C4-2B (cell line): ENCODE results near the gene GNB2.

ENCODE experiments used
- ZFX ChIP-seq: fragments of 450-650 bp; IDR thresholded peaks from 2 replicates; pipeline ENCODE4 v1.6.1; 2017
- TF ChIP-seq, protein P1 (sequence below): fragments of 450-650 bp; conservative IDR thresholded peaks from 2 replicates; pipeline ENCODE4 v1.5.1; 2017; ENCODE audit warnings: mild to moderate bottlenecking

DNA sequence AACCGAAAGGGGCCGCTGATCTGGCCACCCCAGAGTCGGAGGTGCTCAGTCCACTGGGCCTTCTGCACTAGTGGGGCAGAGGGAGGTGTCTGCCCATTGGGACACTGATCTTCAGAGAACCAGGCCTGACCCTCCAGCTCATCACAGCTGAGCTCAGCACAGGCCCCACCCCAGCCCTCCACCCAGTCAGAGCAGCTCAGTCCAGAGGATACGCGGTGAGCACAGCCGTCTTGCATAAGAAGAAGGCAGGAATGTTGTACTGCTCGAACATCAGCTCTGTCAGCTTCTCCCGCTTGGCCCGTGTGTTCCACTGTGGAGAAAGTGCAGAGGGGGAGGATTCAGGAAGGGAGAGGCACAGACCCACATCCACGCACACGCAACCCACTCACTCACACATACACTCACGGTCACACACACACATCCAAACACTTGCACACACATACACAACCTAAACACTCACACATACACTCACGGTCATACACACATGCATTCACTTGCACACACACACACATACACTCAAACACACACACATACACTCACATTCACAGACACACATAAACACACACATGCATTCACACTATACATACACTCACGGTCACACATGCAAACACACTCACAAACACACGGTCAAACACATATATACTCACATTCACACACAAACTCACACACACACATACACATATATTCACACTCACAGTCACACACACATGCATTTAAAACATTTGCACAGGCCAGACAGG lies 23.5 kb upstream of the GNB2 start:
- TF ChIP-seq, protein P1, sequence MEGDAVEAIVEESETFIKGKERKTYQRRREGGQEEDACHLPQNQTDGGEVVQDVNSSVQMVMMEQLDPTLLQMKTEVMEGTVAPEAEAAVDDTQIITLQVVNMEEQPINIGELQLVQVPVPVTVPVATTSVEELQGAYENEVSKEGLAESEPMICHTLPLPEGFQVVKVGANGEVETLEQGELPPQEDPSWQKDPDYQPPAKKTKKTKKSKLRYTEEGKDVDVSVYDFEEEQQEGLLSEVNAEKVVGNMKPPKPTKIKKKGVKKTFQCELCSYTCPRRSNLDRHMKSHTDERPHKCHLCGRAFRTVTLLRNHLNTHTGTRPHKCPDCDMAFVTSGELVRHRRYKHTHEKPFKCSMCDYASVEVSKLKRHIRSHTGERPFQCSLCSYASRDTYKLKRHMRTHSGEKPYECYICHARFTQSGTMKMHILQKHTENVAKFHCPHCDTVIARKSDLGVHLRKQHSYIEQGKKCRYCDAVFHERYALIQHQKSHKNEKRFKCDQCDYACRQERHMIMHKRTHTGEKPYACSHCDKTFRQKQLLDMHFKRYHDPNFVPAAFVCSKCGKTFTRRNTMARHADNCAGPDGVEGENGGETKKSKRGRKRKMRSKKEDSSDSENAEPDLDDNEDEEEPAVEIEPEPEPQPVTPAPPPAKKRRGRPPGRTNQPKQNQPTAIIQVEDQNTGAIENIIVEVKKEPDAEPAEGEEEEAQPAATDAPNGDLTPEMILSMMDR = no peak
- TF ChIP-seq ZFX = no peak
